ENCODE results near the gene ACBD3.
A peak's percentile ranks its signal among the peaks of the same experiment; 100 is the strongest.
"Not testable (repeated sequence)": the region's sequence is repeated elsewhere in the genome, so short reads cannot be mapped to it uniquely, and the experiment has no call there.

Gene ACBD3

GRCh38 chr1:226186124-226187018 is at the start of gene ACBD3:
ACBD3 (minus strand) TSS chr1:226186741; CDS start chr1:226186675, 66 bp downstream.
- peak; percentile 90 for DNase-seq (ENCODE audit: low spot score)

GRCh38 chr1:226233806-226234205 is 47.3 kb upstream of the ACBD3 start:
- no peak for DNase-seq (ENCODE audit: low spot score)

GRCh38 chr1:226233293-226233692 is 46.8 kb upstream of the ACBD3 start:
- DNase-seq (ENCODE audit: low spot score) = no peak

GRCh38 chr1:226226601-226227000 is 40.1 kb upstream of the ACBD3 start:
- no peak for DNase-seq (ENCODE audit: low spot score)

- peak; percentile 75 for DNase-seq (ENCODE audit: low spot score)
Observed at GRCh38 chr1:226223786-226224244, 37.3 kb upstream of the ACBD3 start.

GRCh38 chr1:226223157-226223785 is 36.7 kb upstream of the ACBD3 start, which contains the start of gene MIXL1:
MIXL1 (plus strand) TSS chr1:226223664; CDS start chr1:226223682, 18 bp downstream.
- peak; percentile 67 for DNase-seq (ENCODE audit: low spot score)

- no peak for DNase-seq (ENCODE audit: low spot score)
Observed at GRCh38 chr1:226222686-226223085, 36.1 kb upstream of the ACBD3 start.

GRCh38 chr1:226220473-226221189 is 34.1 kb upstream of the ACBD3 start:
- no peak for DNase-seq (ENCODE audit: low spot score)

- no peak for DNase-seq (ENCODE audit: low spot score)
Observed at GRCh38 chr1:226217273-226217672, 30.7 kb upstream of the ACBD3 start.

GRCh38 chr1:226216056-226216455 is 29.5 kb upstream of the ACBD3 start:
- no peak for DNase-seq (ENCODE audit: low spot score)

GRCh38 chr1:226215239-226215638 is 28.7 kb upstream of the ACBD3 start:
- DNase-seq (ENCODE audit: low spot score) = no peak

- DNase-seq (ENCODE audit: low spot score) = no peak
Observed at GRCh38 chr1:226212545-226212944, 26.0 kb upstream of the ACBD3 start.

GRCh38 chr1:226211181-226211821 is 24.8 kb upstream of the ACBD3 start:
- no peak for DNase-seq (ENCODE audit: low spot score)

- no peak for DNase-seq (ENCODE audit: low spot score)
Observed at GRCh38 chr1:226210571-226211176, 24.1 kb upstream of the ACBD3 start.

GRCh38 chr1:226209307-226210059 is 22.9 kb upstream of the ACBD3 start:
- no peak for DNase-seq (ENCODE audit: low spot score)

- no peak for DNase-seq (ENCODE audit: low spot score)
Observed at GRCh38 chr1:226207048-226207447, 20.5 kb upstream of the ACBD3 start.

- no peak for DNase-seq (ENCODE audit: low spot score)
Observed at GRCh38 chr1:226204198-226204597, 17.7 kb upstream of the ACBD3 start.

GRCh38 chr1:226203655-226204054 is 17.1 kb upstream of the ACBD3 start:
- DNase-seq (ENCODE audit: low spot score) = no peak

GRCh38 chr1:226203240-226203639 is 16.7 kb upstream of the ACBD3 start:
- no peak for DNase-seq (ENCODE audit: low spot score)

GRCh38 chr1:226202666-226203065 is 16.1 kb upstream of the ACBD3 start:
- not testable (repeated sequence) for DNase-seq (ENCODE audit: low spot score)

- DNase-seq (ENCODE audit: low spot score) = no peak
Observed at GRCh38 chr1:226202246-226202645, 15.7 kb upstream of the ACBD3 start.
